A549 (cell line): ENCODE data around the gene DHX8. TPM values are rescaled to one million over a fixed set of nuclear protein-coding genes. Genes with fewer than 3 reads are reported as not detected.

Source experiments
- ATAC-seq, 2 experiments: fragments of 200-7000 bp in 1 of 2; fragments of >200 bp in 1 of 2; cut with Nextera tagmentation in 1 of 2; cut with Tn5 transposase in 1 of 2; 3 replicates each; pipeline versions ENCODE4 v1.8.0 to v1.9.1; 2018 to 2020; ENCODE audit warnings: mild to moderate bottlenecking in 1 of 2, moderate library complexity in 1 of 2
- CTCF ChIA-PET: fragments of 300-600 bp; sonication (Branson Sonifier 250); formaldehyde crosslinking; extraction: SDS; loops from one replicate; lab custom pipeline; 2021; ENCODE audit warnings: antibody characterized with exemption, inconsistent platforms; lab: Yijun Ruan, JAX
- POLR2A ChIA-PET: fragments of 350-600 bp; formaldehyde crosslinking; extraction: SDS; loops from one replicate; lab custom pipeline; 2021; ENCODE audit warnings: antibody characterized with exemption, inconsistent platforms; lab: Yijun Ruan, JAX
- DNase-seq, 2 experiments: peaks; one replicate each; pipeline versions ENCODE4 v3.0.0 to v3.0.0-alpha.2; 2011 to 2016; ENCODE audit warnings: low read depth in 1 of 2, low spot score in 1 of 2
- FAIRE-seq: peaks from 2 replicates; lab custom pipeline; 2011; peaks lifted over from hg19 to GRCh38; lab: Jason Lieb, UNC
- H3K27ac ChIP-seq, 2 experiments: fragments of >200 bp; sonication (Bioruptor Twin); formaldehyde crosslinking; 3 replicates each; pipeline ENCODE4 v1.5.1; 2016 to 2017
- H3K4me1 ChIP-seq: fragments of >200 bp; sonication (Bioruptor Twin); formaldehyde crosslinking; 3 replicates; pipeline ENCODE4 v1.6.1; 2016
- H3K4me2 ChIP-seq: fragments of >200 bp; sonication (Bioruptor Twin); formaldehyde crosslinking; 3 replicates; pipeline ENCODE4 v1.6.1; 2016
- H3K4me3 ChIP-seq: fragments of >200 bp; sonication (Bioruptor Twin); formaldehyde crosslinking; 3 replicates; pipeline ENCODE4 v1.5.1; 2016
- H3K9me3 ChIP-seq: fragments of >200 bp; sonication (Bioruptor Twin); formaldehyde crosslinking; 3 replicates; pipeline ENCODE4 v1.6.1; 2016
- CEBPB ChIP-seq, 2 experiments: fragments of >200 bp in 1 of 2; sonication (Bioruptor Twin) in 1 of 2; formaldehyde crosslinking in 1 of 2; IDR thresholded peaks; 2 replicates each; pipeline ENCODE4 v1.6.1; 2012 to 2016
- CHD2 ChIP-seq: fragments of 150-350 bp; IDR thresholded peaks from 2 replicates; pipeline ENCODE4 v1.6.1; 2014; ENCODE audit warnings: low read length; ENCODE audit not compliant: partially characterized antibody
- EHMT2 ChIP-seq: fragments of 200-600 bp; sonication (generic); IDR thresholded peaks from 2 replicates; pipeline ENCODE4 v1.6.1; 2016; ENCODE audit warnings: antibody characterized with exemption, low read depth, mild to moderate bottlenecking, moderate library complexity
- FOSB ChIP-seq: fragments of 250-450 bp; sonication (Bioruptor Pico); IDR thresholded peaks from 2 replicates; pipeline ENCODE4 v1.5.0; 2020; ENCODE audit warnings: mild to moderate bottlenecking, moderate library complexity
- HOXA7 ChIP-seq: fragments of 250-450 bp; sonication (Bioruptor Pico); IDR thresholded peaks from 2 replicates; pipeline ENCODE4 v1.5.0; 2020; ENCODE audit warnings: mild to moderate bottlenecking, moderate library complexity
- JUN ChIP-seq, 2 experiments: fragments of >200 bp; sonication (Bioruptor Twin); formaldehyde crosslinking; IDR thresholded peaks; 2 replicates in 1 of 2; 3 replicates in 1 of 2; pipeline ENCODE4 v1.6.1; 2016 to 2017
- KDM5A ChIP-seq: fragments of 200-600 bp; sonication (generic); IDR thresholded peaks from 2 replicates; pipeline ENCODE4 v1.6.1; 2016; ENCODE audit warnings: antibody characterized with exemption, mild to moderate bottlenecking
- MAFK ChIP-seq: fragments of 450-650 bp; IDR thresholded peaks from 2 replicates; pipeline ENCODE4 v1.6.1; 2014; ENCODE audit not compliant: partially characterized antibody
- MYC ChIP-seq: IDR thresholded peaks from 2 replicates; pipeline ENCODE4 v1.6.1; 2012; ENCODE audit warnings: mild to moderate bottlenecking, inconsistent platforms, low read length, improper control_type of control experiment, borderline replicate concordance
- PHF8 ChIP-seq: fragments of 200-600 bp; sonication (generic); IDR thresholded peaks from 2 replicates; pipeline ENCODE4 v1.6.1; 2016; ENCODE audit warnings: low read depth, mild to moderate bottlenecking, antibody characterized with exemption, moderate library complexity, borderline replicate concordance
- RAD21 ChIP-seq, 2 experiments: fragments of >200 bp in 1 of 2; sonication (Bioruptor Twin) in 1 of 2; formaldehyde crosslinking in 1 of 2; IDR thresholded peaks in 1 of 2; conservative IDR thresholded peaks in 1 of 2; 2 replicates in 1 of 2; 3 replicates in 1 of 2; pipeline ENCODE4 v1.6.1; 2012 to 2018; ENCODE audit warnings: inconsistent platforms in 1 of 2
- RARB ChIP-seq: fragments of 250-450 bp; sonication (Bioruptor Pico); IDR thresholded peaks from 2 replicates; pipeline ENCODE4 v1.8.0; 2021; ENCODE audit warnings: mild to moderate bottlenecking, moderate library complexity
- RFX5 ChIP-seq: fragments of 450-650 bp; IDR thresholded peaks from 2 replicates; pipeline ENCODE4 v1.7.1; 2014; ENCODE audit warnings: antibody characterized with exemption, mild to moderate bottlenecking, moderate library complexity
- TFCP2L1 ChIP-seq: fragments of 250-450 bp; sonication (Bioruptor Pico); IDR thresholded peaks from 2 replicates; pipeline ENCODE4 v1.5.0; 2021; ENCODE audit warnings: mild to moderate bottlenecking
- TP53 ChIP-seq: fragments of 250-450 bp; sonication (Bioruptor Pico); IDR thresholded peaks from 2 replicates; pipeline ENCODE4 v1.5.0; 2021; ENCODE audit warnings: mild to moderate bottlenecking, moderate library complexity
- ZC3H11A ChIP-seq: fragments of 450-650 bp; IDR thresholded peaks from 2 replicates; pipeline ENCODE4 v1.6.1; 2014; ENCODE audit warnings: antibody characterized with exemption, mild to moderate bottlenecking
- ZFP36 ChIP-seq: fragments of 450-650 bp; IDR thresholded peaks from 2 replicates; pipeline ENCODE4 v1.6.1; 2014; ENCODE audit warnings: borderline replicate concordance; ENCODE audit not compliant: partially characterized antibody
- ZNF302 ChIP-seq: fragments of 250-450 bp; sonication (Bioruptor Pico); IDR thresholded peaks from 2 replicates; pipeline ENCODE4 v1.9.0; 2021; ENCODE audit warnings: inconsistent platforms, mild to moderate bottlenecking, moderate library complexity
- ZSCAN20 ChIP-seq: fragments of 250-450 bp; sonication (Bioruptor Pico); IDR thresholded peaks from 2 replicates; pipeline ENCODE4 v1.8.0; 2022; ENCODE audit warnings: mild to moderate bottlenecking, moderate library complexity
- WGBS: methylation state at CpG from one replicate; pipeline ENCODE4 v1.1.6; 2017; ENCODE audit errors: missing lambda C conversion rate; 5-methylcytosine and 5-hydroxymethylcytosine counted together
- polyA plus RNA-seq, 4 experiments: library from polyadenylated mRNA; depleted of rRNA in 3 of 4; stranded (reverse); fragments of >200 nt; fragmentation: RNase III in 1 of 4; extraction: RNeasy Plus Mini Kit Qiagen cat#74134 plus additional on column Dnase treatment in 1 of 4; gene quantifications; 2 replicates in 3 of 4; 3 replicates in 1 of 4; pipeline ENCODE4 v1.2.3, GENCODE V29; 2011 to 2017
- TF ChIP-seq, protein P1 (sequence below): fragments of >200 bp; sonication (Bioruptor Twin); formaldehyde crosslinking; IDR thresholded peaks from 2 replicates; pipeline ENCODE4 v1.6.1; 2016
- TF ChIP-seq, protein P2 (sequence below): fragments of 150-350 bp; IDR thresholded peaks from 2 replicates; pipeline ENCODE4 v1.6.1; 2014; ENCODE audit warnings: low read depth, mild to moderate bottlenecking, low read length

Gene DHX8
- polyA plus RNA-seq, 2 of the 4 experiments (the other 2 are of a cell fraction), result 33.2 to 66.0 TPM

DNA sequence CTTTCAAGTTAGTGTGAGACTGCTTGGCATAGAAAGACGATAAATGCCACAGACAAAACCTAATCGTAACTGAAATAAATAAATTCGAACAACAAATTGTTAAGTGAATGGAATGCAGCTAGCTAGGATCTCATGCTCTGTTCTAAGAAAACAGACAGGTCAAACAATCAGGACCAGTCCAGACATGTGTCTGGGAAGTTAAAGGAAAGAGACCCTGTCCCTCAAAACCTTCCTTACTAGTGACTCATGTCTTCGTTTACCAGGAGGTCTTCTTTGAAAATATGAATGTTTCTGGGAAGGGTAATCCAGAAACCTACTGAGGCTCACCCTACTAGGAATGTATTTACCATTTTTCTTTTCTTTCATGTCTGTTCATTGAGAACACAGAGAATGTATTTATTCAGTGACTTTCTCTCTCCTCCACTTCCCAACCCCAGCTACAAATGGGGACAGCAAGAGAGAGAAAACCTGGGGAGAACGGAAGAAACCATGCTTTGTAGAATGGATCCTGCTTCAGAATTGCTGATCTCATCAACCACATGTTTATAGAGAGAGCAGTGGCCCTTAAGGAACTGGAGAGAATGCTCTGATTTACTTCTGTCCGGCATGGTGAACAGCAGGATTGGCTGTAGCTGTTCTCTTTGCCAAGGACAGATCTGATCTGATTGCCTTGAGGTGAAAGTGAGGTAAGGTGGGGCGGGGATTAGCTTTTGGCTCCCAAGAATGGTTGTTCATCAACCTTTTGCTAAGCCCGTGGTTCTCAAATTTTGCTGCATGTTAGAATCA lies 39.4 kb upstream of the DHX8 start:
- H3K9me3 ChIP-seq, result 0 out of 3 replicates have a peak, but pooled peaks cover 2% of the 10 kb centered on the region
- FAIRE-seq (peak; percentile 72), DNase-seq (no peak), ATAC-seq (no peak; a peak in 1 of 6 replicates)
- H3K4me1 ChIP-seq, result peaks cover 40% of the 10 kb centered on the region
- ChIA-PET POLR2A (interaction anchor here (2.8 kb wide), 1 partner anchor 45 kb away, joined by 11 read pairs; the partner anchor contains the start of gene ARL4D), CTCF (interaction anchor here (0.8 to 4.9 kb wide), 6 partner anchors 18 to 50 kb away, joined by 3 to 29 read pairs (median 5); partner anchors contain the start of gene DHX8)
- WGBS, result 64% methylated on average over 8 of the region's 8 CpGs
- H3K4me2 ChIP-seq, result peak overlapping the region; percentile 47
- TF ChIP-seq, protein P1, sequence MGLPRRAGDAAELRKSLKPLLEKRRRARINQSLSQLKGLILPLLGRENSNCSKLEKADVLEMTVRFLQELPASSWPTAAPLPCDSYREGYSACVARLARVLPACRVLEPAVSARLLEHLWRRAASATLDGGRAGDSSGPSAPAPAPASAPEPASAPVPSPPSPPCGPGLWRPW, result no peak
- TF ChIP-seq MAFK, result peak; percentile 62
- TF ChIP-seq HOXA7 (CRISPR knock-in tag), result no peak
- TF ChIP-seq RARB (CRISPR knock-in tag), result no peak
- no peak for TF ChIP-seq ZNF302 (CRISPR knock-in tag)
- peak overlapping the region; percentile 56 to 62 for H3K27ac ChIP-seq
- H3K4me3 ChIP-seq, result no peak overlapping the region

DNA sequence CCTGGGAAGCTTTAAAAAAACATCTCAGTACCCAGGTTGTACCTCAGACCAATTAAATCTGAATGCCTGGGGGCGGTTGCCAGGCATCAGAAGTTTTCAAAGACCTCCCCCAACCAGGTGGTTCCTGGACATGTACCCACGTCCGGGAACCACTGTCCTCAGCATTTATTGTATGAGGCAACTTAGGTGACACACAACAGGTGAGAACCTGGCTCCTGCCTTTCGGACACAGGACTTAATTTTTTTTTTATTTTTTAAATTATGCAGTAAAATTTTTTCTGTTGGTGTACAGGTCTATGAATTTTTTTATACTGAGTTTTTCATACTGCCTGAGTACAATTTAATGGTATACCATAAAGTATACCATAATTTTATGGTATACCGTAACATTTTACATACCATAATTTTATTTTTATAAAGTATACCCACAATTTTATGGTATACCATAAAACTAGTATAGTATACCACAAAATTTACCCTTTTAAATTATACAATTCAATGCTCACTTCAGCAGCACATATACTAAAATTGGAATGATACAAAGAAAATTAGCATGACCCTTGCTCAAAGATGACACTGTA lies 38.7 kb upstream of the DHX8 start:
- POLR2A ChIA-PET, result interaction anchor here (2.8 kb wide), 1 partner anchor 46 kb away, joined by 11 read pairs; the partner anchor contains the start of gene ARL4D
- ATAC-seq, result no peak
- WGBS, result 68% methylated on average over 5 of the region's 5 CpGs
- Histone ChIP-seq H3K27ac (peak overlapping the region; percentile 56 to 62), H3K4me1 (peaks cover 47% of the 10 kb centered on the region), H3K9me3 (0 out of 3 replicates have a peak, but pooled peaks cover 2% of the 10 kb centered on the region), H3K4me2 (peak overlapping the region; percentile 47), H3K4me3 (no peak overlapping the region)
- FAIRE-seq, result no peak
- no peak for DNase-seq
- CTCF ChIA-PET, result interaction anchor here (1.0 to 4.9 kb wide), 5 partner anchors 10 to 51 kb away, joined by 3 to 29 read pairs (median 15); partner anchors contain the start of gene DHX8
- no peak for TF ChIP-seq ZC3H11A

DNA sequence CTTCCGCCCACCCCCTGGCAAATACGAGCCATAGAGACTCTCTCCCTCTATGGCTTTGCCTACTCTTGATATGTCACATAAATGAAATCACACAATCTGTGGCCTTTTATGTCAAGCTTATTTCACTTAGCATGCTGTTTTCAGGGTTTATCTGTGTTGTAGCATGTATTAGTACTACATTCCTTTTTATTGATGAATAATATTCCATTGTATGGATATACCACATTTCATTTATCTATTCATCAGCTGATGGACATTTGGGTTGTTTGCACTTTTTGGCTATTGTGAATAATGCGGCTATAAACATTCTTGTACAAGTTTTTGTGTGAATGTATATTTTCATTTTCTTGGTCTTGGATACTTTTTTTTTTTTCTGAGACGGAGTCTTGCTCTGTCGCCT lies 37.0 kb upstream of the DHX8 start:
- CTCF ChIA-PET, result interaction anchor here (0.6 to 4.6 kb wide), 8 partner anchors 12 to 1013 kb away, joined by 3 to 19 read pairs (median 4); partner anchors contain the start of gene DHX8
- WGBS, result 91% methylated on average over 5 of the region's 5 CpGs
- Histone ChIP-seq H3K4me2 (no peak overlapping the region), H3K27ac (no peak overlapping the region), H3K4me1 (peaks cover 52% of the 10 kb centered on the region), H3K4me3 (no peak overlapping the region), H3K9me3 (0 out of 3 replicates have a peak, but pooled peaks cover 2% of the 10 kb centered on the region)
- DNase-seq (no peak), ATAC-seq (no peak), FAIRE-seq (no peak)
- no peak for TF ChIP-seq EHMT2
- no peak for TF ChIP-seq RAD21 (conservative IDR thresholded peaks at IDR 0.05 in 1 of 2, IDR thresholded peaks at IDR 0.05 in 1 of 2)
- no peak for TF ChIP-seq FOSB
- TF ChIP-seq ZFP36, result no peak
- TF ChIP-seq ZNF302 (CRISPR knock-in tag), result no peak
- no peak for TF ChIP-seq MYC
- no peak for TF ChIP-seq TFCP2L1 (CRISPR knock-in tag)
- no peak for TF ChIP-seq CHD2
- TF ChIP-seq TP53 (CRISPR knock-in tag), result no peak
- no peak for TF ChIP-seq ZSCAN20 (CRISPR knock-in tag)
- POLR2A ChIA-PET, result interaction anchor here (1.8 kb wide), 1 partner anchor 48 kb away, joined by 4 read pairs; the partner anchor contains the start of gene ARL4D

DNA sequence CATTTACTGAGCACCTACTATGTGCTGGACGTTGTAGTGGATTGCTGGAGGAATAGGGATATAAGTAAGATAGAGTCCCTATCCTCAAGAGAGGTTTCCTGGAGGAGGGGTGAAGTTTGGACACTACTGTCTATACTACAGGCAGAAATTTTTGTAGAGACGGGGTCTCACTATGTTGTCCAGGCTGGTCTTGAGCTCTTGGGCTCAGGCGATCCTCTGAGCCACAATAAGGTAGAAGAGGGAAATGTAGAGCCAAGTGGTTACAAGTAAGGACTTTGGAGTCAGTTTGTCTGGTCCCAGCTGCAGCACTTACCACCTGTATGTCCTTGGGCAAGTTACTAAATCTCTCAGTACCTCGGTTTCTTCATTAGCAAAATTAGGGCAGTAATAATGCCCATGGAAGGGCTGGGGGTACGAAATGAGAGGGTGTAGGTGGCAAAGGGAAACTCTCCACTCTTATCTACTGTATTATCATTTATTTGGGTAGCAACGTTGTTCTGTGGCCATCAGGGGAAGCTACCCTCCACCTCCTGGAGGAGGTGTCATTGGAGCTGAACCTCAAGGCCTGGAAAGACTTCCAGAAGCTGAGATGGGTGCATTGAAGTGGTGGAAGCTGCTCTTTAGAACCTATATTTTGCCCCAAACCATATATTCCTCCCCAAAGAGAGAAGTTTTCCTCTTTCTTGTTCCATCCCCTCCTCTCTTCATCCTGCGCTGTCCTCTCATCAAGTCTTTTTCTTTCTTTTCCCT lies 34.9 kb upstream of the DHX8 start:
- ChIA-PET CTCF (interaction anchor here (0.8 to 4.6 kb wide), 9 partner anchors 10 to 72 kb away, joined by 3 to 15 read pairs (median 4); partner anchors contain the start of gene DHX8), POLR2A (interaction anchor here (0.7 to 1.7 kb wide), 2 partner anchors 20 to 50 kb away, joined by 4 to 17 read pairs; partner anchors contain the start of gene ARL4D)
- no peak overlapping the region for H3K4me3 ChIP-seq
- 65% methylated on average over 7 of the region's 7 CpGs for WGBS
- 0 out of 3 replicates have a peak, but pooled peaks cover 2% of the 10 kb centered on the region for H3K9me3 ChIP-seq
- ATAC-seq (peak; percentile 58 to 62), FAIRE-seq (no peak), DNase-seq (no peak)
- peak overlapping the region; percentile 61 for H3K4me2 ChIP-seq
- H3K4me1 ChIP-seq, result peaks cover 34% of the 10 kb centered on the region
- TF ChIP-seq CEBPB (IDR thresholded peaks at IDR 0.05) (no peak), RFX5 (0 out of 2 replicates have a peak, but pooled peaks have one; percentile 14), PHF8 (no peak), ZNF302 (CRISPR knock-in tag) (no peak), JUN (IDR thresholded peaks at IDR 0.05) (no peak), KDM5A (no peak)
- TF ChIP-seq, protein P2, sequence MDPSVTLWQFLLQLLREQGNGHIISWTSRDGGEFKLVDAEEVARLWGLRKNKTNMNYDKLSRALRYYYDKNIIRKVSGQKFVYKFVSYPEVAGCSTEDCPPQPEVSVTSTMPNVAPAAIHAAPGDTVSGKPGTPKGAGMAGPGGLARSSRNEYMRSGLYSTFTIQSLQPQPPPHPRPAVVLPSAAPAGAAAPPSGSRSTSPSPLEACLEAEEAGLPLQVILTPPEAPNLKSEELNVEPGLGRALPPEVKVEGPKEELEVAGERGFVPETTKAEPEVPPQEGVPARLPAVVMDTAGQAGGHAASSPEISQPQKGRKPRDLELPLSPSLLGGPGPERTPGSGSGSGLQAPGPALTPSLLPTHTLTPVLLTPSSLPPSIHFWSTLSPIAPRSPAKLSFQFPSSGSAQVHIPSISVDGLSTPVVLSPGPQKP, result no peak
- TF ChIP-seq, all 56 proteins: peak for 1
- peak overlapping the region; percentile 70 to 87 for H3K27ac ChIP-seq
